ENCODE results near the gene SLC9A8. TPM values are rescaled to one million over a fixed set of nuclear protein-coding genes. Genes with fewer than 3 reads are reported as not detected.
A peak's percentile ranks its signal among the peaks of the same experiment; 100 is the strongest.

Gene SLC9A8
- total RNA-seq, 1 donor, result 6.9 TPM

DNA sequence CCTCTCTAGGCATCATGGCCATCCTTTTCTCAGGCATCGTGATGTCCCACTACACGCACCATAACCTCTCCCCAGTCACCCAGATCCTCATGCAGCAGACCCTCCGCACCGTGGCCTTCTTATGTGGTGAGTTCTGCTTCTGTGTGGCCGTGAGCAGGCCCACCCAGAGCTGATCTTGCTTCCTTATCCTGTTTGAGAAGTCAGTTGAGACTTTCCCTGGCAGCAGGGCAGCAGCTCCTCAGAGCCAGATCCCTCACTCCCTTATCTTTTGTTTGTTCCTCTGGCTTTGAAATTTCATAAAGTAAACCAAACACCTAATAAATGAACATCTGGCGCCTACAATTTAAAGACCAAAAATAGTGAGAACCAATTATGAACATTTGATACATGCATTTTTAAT lies 62.1 kb downstream of the SLC9A8 start:
- H3K4me2 ChIP-seq (ENCODE audit: insufficient read depth, low read length), result no peak overlapping the region
- H3K4me1 ChIP-seq (ENCODE audit: insufficient read depth, low read length), result no peaks in the 10 kb centered on the region
- no peak overlapping the region for H3K27ac ChIP-seq (ENCODE audit: low read depth, low read length)
- H3K79me2 ChIP-seq (ENCODE audit: insufficient read depth, low read length), result no peaks in the 10 kb centered on the region
- H3K4me3 ChIP-seq (ENCODE audit: insufficient read depth, low read length), result no peak overlapping the region
- TF ChIP-seq, protein P1, sequence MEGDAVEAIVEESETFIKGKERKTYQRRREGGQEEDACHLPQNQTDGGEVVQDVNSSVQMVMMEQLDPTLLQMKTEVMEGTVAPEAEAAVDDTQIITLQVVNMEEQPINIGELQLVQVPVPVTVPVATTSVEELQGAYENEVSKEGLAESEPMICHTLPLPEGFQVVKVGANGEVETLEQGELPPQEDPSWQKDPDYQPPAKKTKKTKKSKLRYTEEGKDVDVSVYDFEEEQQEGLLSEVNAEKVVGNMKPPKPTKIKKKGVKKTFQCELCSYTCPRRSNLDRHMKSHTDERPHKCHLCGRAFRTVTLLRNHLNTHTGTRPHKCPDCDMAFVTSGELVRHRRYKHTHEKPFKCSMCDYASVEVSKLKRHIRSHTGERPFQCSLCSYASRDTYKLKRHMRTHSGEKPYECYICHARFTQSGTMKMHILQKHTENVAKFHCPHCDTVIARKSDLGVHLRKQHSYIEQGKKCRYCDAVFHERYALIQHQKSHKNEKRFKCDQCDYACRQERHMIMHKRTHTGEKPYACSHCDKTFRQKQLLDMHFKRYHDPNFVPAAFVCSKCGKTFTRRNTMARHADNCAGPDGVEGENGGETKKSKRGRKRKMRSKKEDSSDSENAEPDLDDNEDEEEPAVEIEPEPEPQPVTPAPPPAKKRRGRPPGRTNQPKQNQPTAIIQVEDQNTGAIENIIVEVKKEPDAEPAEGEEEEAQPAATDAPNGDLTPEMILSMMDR (IDR thresholded peaks at IDR 0.05; ENCODE audit: extremely low read depth, low read depth, low read length), result no peak
- no peaks in the 10 kb centered on the region for H3K9me3 ChIP-seq (ENCODE audit: low read depth, low read length)
- peaks cover 12% of the 10 kb centered on the region for H3K36me3 ChIP-seq (ENCODE audit: insufficient read depth, low read length)
- no peak overlapping the region for H2AFZ ChIP-seq (ENCODE audit: low read length)
- H4K20me1 ChIP-seq (ENCODE audit: insufficient read depth, low read length), result no peaks in the 10 kb centered on the region
- H3K27me3 ChIP-seq (ENCODE audit: insufficient read depth, low read length), result no peaks in the 10 kb centered on the region
- DNase-seq (ENCODE audit: insufficient read length, low spot score, missing footprints), result no peak

DNA sequence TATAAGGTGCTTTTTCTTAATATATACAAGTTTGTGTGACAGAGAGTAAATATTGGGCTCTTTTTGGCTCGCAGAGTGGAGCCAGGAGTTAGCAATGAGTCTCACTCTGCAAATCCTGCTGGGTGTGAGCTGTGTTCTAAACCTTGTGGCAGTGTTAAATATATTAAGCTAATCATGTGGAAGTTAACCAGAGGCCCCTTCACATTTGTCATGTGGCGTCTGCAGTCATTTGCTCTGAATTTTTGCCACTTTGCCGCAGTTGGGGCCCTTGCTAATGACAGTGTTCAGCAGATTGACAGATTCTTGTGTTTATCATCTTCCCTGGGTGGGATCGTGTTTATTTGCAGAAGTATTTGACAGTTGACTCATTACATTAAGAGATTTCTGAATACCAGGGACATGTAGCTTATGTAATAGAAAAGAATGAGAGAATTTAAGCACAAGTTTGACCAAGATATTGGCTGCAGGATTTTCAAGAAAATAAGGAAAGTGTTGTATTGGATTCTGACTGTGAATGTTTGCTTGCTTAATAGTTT lies 64.8 kb downstream of the SLC9A8 start:
- H4K20me1 ChIP-seq (ENCODE audit: insufficient read depth, low read length), result no peaks in the 10 kb centered on the region
- no peak overlapping the region for H2AFZ ChIP-seq (ENCODE audit: low read length)
- H3K27me3 ChIP-seq (ENCODE audit: insufficient read depth, low read length), result no peaks in the 10 kb centered on the region
- H3K27ac ChIP-seq (ENCODE audit: low read depth, low read length), result no peak overlapping the region
- no peak overlapping the region for H3K4me3 ChIP-seq (ENCODE audit: insufficient read depth, low read length)
- peaks cover 9% of the 10 kb centered on the region for H3K4me1 ChIP-seq (ENCODE audit: insufficient read depth, low read length)
- H3K79me2 ChIP-seq (ENCODE audit: insufficient read depth, low read length), result no peaks in the 10 kb centered on the region
- H3K9me3 ChIP-seq (ENCODE audit: low read depth, low read length), result no peaks in the 10 kb centered on the region
- peaks cover 12% of the 10 kb centered on the region for H3K36me3 ChIP-seq (ENCODE audit: insufficient read depth, low read length)
- no peak overlapping the region for H3K4me2 ChIP-seq (ENCODE audit: insufficient read depth, low read length)
- TF ChIP-seq, protein P1 (IDR thresholded peaks at IDR 0.05; ENCODE audit: extremely low read depth, low read depth, low read length), result no peak
- DNase-seq (ENCODE audit: insufficient read length, low spot score, missing footprints), result no peak

DNA sequence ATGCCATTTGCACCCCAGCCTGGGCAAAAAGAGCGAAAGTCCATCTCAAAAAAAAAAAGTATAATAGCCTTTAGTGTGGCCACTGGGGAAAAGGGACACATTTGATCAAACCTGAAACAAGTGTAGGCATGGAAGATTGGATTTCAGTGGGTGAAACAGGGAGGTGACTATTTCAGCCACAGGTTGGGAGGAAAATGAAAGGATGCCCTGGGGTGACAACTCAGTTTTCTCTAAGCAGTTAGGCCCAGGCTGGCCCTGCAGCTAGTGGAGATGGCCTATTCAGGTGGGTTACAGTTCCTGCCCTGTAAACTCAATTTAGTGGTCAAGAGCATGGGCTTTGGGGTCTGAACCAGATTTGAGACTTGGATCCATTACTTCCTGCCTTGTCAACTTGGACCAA lies 66.3 kb downstream of the SLC9A8 start:
- H2AFZ ChIP-seq (ENCODE audit: low read length), result no peak overlapping the region
- H3K4me2 ChIP-seq (ENCODE audit: insufficient read depth, low read length), result no peak overlapping the region
- H3K9me3 ChIP-seq (ENCODE audit: low read depth, low read length), result no peaks in the 10 kb centered on the region
- H3K4me3 ChIP-seq (ENCODE audit: insufficient read depth, low read length), result no peak overlapping the region
- peaks cover 9% of the 10 kb centered on the region for H3K4me1 ChIP-seq (ENCODE audit: insufficient read depth, low read length)
- no peaks in the 10 kb centered on the region for H3K27me3 ChIP-seq (ENCODE audit: insufficient read depth, low read length)
- no peaks in the 10 kb centered on the region for H3K79me2 ChIP-seq (ENCODE audit: insufficient read depth, low read length)
- peaks cover 12% of the 10 kb centered on the region for H3K36me3 ChIP-seq (ENCODE audit: insufficient read depth, low read length)
- no peak for DNase-seq (ENCODE audit: insufficient read length, low spot score, missing footprints)
- H4K20me1 ChIP-seq (ENCODE audit: insufficient read depth, low read length), result no peaks in the 10 kb centered on the region
- H3K27ac ChIP-seq (ENCODE audit: low read depth, low read length), result no peak overlapping the region
- TF ChIP-seq, protein P1 (IDR thresholded peaks at IDR 0.05; ENCODE audit: extremely low read depth, low read depth, low read length), result no peak

- H3K4me1 ChIP-seq (ENCODE audit: insufficient read depth, low read length), result peaks cover 9% of the 10 kb centered on the region
- no peak overlapping the region for H3K27ac ChIP-seq (ENCODE audit: low read depth, low read length)
- no peak overlapping the region for H2AFZ ChIP-seq (ENCODE audit: low read length)
- TF ChIP-seq, protein P1 (IDR thresholded peaks at IDR 0.05; ENCODE audit: extremely low read depth, low read depth, low read length), result no peak
- peak; percentile 93 for DNase-seq (ENCODE audit: insufficient read length, low spot score, missing footprints)
- peaks cover 15% of the 10 kb centered on the region for H3K36me3 ChIP-seq (ENCODE audit: insufficient read depth, low read length)
- no peaks in the 10 kb centered on the region for H3K9me3 ChIP-seq (ENCODE audit: low read depth, low read length)
- H3K27me3 ChIP-seq (ENCODE audit: insufficient read depth, low read length), result no peaks in the 10 kb centered on the region
- no peak overlapping the region for H3K4me2 ChIP-seq (ENCODE audit: insufficient read depth, low read length)
- H3K79me2 ChIP-seq (ENCODE audit: insufficient read depth, low read length), result no peaks in the 10 kb centered on the region
- H3K4me3 ChIP-seq (ENCODE audit: insufficient read depth, low read length), result no peak overlapping the region
- no peaks in the 10 kb centered on the region for H4K20me1 ChIP-seq (ENCODE audit: insufficient read depth, low read length)
These were observed 67.5 kb downstream of the SLC9A8 start for GRCh38 chr20:49880177-49880576.

Measured in osteoblast (primary cell).